ENCODE measurements around the gene ZNF207. TPM values are rescaled to one million over a fixed set of nuclear protein-coding genes. Genes with fewer than 3 reads are reported as not detected.
"Not testable (repeated sequence)": the region's sequence is repeated elsewhere in the genome, so short reads cannot be mapped to it uniquely, and the experiment has no call there.

The ZNF207 gene
- total RNA-seq, 1 donor from 2014 or later = 157 TPM

DNA sequence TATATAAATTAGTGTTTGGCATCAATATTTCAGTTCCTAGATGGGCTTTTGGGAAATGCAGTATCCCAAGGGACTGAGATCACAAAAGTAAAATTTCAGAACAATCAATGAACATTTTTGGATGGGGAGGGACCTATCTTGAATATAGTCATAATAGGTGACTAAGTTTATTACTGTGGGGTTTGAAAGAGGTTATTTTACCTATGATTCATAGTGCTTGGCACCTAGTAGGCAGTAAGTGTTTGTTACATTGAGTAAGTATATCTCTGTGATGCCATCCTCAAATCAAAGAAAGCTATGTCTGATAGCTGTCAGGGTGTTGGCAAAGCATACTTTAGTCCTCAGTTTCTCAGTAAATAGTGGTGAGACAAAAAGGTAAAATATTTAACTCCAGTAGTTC lies 36.9 kb downstream of the ZNF207 start:
- DNase-seq (ENCODE audit: low spot score) = no peak

DNA sequence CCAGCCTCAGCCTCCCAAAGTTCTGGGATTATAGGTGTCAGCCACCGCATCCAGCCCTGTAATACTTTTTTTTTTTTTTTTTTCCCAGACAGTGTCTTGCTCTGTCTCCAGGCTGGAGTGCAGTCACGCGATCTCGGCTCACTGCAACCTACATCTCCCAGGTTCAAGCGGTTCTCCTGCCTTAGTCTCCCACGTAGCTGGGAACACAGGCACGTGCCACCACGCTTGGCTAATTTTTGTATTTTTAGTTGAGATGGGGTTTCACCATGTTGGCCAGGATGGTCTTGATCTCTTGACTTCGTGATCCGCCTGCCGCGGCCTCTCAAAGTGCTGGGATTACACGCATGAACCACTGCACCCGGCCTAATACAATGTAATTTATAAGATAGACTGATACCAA lies 38.2 kb downstream of the ZNF207 start:
- DNase-seq (ENCODE audit: low spot score) = peak; percentile 55

DNA sequence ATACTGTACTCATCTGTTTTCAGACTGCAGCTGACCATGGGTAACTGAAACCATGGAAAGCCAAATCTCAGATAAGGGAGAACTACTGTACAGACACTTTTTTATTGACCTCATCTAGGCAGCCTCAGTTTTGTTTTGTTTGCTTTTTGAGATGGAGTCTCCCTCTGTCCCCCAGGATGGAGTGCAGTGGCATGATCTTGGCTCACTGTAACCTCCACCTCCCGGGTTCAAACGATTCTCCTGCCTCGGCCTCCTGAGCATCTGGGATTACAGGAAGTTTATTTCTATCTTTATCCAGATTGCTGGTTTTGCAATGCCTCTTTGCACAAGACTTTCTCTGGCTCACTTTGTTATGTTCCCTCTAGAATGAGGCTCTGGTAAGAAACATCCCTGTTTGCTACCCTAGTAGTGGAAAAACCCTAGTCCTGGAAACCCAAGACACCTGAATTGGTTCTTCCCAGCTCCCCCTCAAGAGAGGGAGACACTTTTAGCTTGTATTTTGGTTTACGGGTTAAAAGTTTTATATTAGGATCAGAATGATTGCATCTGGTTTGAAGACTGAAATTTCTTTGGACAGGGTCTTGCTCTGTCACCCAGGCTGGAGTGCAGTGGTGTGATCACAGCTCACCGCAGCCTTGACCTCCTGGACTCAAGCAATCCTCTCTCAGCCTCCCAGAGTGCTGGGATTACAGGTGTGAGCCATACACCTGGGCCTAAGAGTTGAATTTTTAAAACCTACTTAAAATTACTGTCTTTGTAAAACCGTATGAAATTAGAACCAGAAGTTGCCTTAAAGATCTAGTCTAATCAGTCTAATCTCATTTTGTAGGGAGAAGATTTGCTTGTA lies 38.9 kb downstream of the ZNF207 start:
- no peak for DNase-seq (ENCODE audit: low spot score)

DNA sequence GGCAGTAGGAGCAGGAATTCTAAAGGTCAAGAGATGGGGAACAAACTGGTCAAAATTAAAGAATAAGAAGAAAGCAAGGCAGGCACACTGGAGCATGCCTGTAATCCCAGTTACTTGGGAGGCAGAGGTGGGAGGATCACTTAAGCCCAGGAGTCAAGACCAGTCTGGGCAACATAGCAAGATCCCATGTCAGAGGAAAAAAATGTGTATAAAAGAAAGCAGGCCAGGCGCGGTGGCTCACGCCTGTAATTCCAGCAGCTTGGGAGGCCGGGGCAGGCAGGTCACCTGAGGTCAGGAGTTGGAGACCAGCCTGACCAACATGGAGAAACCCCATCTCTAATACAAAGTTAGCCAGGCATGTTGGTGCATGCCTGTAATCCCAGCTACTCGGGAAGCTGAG lies 43.9 kb downstream of the ZNF207 start:
- DNase-seq (ENCODE audit: low spot score) = no peak

DNA sequence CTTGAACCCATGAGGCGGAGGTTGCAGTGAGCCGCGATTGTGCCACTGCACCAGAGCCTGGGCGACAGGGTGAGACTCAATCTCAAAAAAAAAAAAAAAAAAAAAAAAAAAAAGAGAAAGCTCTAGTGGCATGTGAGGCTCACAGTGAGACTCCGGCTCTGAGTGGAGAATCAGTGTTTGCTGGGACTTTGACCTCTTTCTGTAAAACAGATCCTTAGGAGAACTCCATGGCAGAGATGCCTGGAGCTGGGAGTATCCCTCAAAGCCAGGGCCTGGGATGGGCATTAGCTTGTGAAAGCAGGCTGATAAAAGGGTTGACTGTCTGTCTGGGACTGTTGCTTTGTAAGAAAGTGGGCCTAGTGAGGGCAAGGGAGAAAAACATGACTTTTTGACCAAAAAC lies 46.4 kb downstream of the ZNF207 start:
- no peak for DNase-seq (ENCODE audit: low spot score)

DNA sequence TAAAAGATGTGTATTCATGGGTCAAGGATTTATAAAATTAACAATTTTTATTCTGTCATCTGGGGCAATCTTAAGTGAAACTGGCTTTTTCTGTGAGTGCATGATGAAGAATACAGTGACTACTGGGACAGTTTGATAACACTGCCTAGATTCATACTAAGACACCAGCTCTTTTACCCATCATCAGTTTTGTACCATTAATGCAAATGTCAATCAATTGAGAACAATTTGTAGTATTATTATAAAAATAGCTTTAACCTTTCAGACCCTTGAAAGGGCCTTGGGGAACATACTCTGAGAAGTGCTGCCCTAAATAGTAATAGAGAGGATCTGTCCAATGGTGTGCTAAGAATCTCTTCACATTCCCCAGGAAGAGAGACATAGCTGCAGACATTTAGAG lies 49.0 kb downstream of the ZNF207 start:
- DNase-seq (ENCODE audit: low spot score) = no peak

DNA sequence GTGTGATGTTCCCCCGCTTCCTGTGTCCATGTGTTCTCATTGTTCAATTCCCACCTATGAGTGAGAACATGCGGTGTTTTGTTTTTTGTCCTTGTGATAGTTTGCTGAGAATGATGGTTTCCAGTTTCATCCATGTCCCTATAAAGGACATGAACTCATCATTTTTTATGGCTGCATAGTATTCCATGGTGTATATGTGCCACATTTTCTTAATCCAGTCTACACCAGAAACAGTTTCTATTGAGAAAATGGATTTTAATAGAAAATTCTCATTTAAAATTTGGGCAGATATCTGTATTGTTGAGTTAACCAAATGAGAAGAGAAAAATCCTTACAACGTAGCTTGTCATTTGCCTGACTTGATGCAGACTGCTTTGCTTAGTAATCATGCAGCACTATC lies 60.1 kb downstream of the ZNF207 start:
- DNase-seq (ENCODE audit: low spot score) = not testable (repeated sequence)

DNA sequence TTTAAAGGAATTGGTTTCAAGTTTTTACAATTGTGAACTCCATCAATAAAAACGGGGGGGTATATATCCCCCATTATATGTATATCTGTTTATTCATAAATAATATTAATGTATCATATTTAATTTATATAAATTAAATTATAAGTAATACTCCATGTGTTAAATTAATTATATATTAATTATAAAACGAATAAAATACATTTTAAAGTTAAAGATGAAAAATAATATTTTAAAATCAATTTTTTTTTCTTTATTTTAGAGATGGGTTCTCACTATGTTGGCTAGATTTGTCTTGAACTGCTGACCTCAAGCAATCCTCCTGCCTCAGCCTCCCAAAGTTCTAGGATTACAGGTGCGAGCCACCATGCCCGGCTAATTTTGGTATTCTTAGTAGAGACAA lies 76.9 kb downstream of the ZNF207 start:
- no peak for DNase-seq (ENCODE audit: low spot score)

DNA sequence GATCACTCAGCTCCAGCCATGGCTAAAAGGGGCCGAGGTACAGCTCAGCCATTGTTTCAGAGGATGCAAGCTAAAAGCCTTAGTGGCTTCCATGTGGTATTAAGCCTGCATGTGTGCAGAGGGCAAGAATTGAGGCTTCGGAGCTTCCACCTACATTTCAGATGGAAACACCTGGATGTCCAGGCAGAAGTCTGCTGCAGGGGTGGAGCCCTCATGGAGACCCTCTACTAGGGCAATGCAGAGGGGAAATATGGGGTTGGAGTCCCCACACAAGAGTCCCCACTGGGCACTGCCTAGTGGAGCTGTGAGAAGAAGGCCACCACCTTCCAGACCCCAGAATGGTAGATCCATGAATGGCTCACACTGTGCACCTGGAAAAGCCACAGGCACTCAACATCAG lies 79.6 kb downstream of the ZNF207 start:
- DNase-seq (ENCODE audit: low spot score) = no peak

Small RNA genes within 50 kb of the gene (microRNA-seq; reads per million reads assigned to microRNA genes)
- gene MIR632 (ENCODE audit: borderline number of aligned reads) = not detected

Other genes starting within 250 kb of the ZNF207 start
- 33.2 TPM for gene RHOT1, start 207.7 kb upstream of the ZNF207 start, total RNA-seq
- 0.87 TPM for gene RHBDL3, start 84.3 kb upstream of the ZNF207 start, total RNA-seq
- gene C17orf75, start 8.0 kb upstream of the ZNF207 start, total RNA-seq = 8.6 TPM
- gene PSMD11, start 94.4 kb downstream of the ZNF207 start, total RNA-seq = 104 TPM
- 1.8 TPM for gene CDK5R1, start 136.8 kb downstream of the ZNF207 start, total RNA-seq